ENCODE measurements around the gene RTKN2.

The RTKN2 gene

GRCh38 chr10:62238880-62239279 lies 29.8 kb downstream of the RTKN2 start:
- Histone ChIP-seq H3K4me3 (ENCODE audit: insufficient read depth, low read length, poor library complexity, severe bottlenecking) (peak overlapping the region; percentile 40), H4K20me1 (ENCODE audit: low read depth, low read length) (no peaks in the 10 kb centered on the region), H3K4me2 (ENCODE audit: low read depth, low read length, poor library complexity, severe bottlenecking) (peak overlapping the region; percentile 80), H3K9me3 (ENCODE audit: insufficient read depth, low read length) (no peaks in the 10 kb centered on the region), H3K9me2 (replicated peaks; ENCODE audit: insufficient read depth, low read length) (no peaks in the 10 kb centered on the region), H3F3A (ENCODE audit: insufficient read depth) (peaks cover 82% of the 10 kb centered on the region), H2AFZ (ENCODE audit: low read depth, low read length, severe bottlenecking) (no peak overlapping the region), H3K9ac (ENCODE audit: low read length) (peak overlapping the region; percentile 62), H3K36me3 (ENCODE audit: low read length) (peaks cover 18% of the 10 kb centered on the region; the same call in 1 of the 2 replicates), H3K27me3 (ENCODE audit: low read length) (no peaks in the 10 kb centered on the region), H3K79me2 (ENCODE audit: insufficient read depth, low read length) (peaks cover 53% of the 10 kb centered on the region), H3K27ac (ENCODE audit: low read depth, low read length) (peak overlapping the region; percentile 88)
- no peak for TF ChIP-seq EZH2phosphoT487 (conservative IDR thresholded peaks at IDR 0.05; ENCODE audit: low read length)
- TF ChIP-seq CTCF (IDR thresholded peaks at IDR 0.05; ENCODE audit: insufficient read depth, low read length, poor library complexity, severe bottlenecking) = no peak

DNA sequence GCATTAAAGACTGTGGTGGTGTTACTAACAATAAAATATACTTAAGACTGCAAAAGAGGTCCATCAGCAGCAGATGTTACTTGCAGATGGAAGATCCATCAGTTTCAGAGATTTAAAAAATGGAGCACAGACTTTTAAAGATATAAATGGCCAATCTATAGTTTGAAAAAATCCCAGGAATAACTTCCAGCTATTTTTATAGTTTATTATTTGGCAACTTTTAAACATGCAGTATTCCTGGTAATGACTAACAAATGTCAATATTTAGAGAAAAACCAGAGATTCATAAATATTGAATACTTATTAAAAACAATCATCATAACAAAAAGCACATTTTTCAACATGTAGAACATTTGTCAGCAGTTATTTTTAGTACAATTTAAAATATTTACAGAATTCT lies 30.7 kb downstream of the RTKN2 start:
- Histone ChIP-seq H3K4me2 (ENCODE audit: low read depth, low read length, poor library complexity, severe bottlenecking) (peak overlapping the region; percentile 80), H3K9ac (ENCODE audit: low read length) (peak overlapping the region; percentile 62), H3K9me3 (ENCODE audit: insufficient read depth, low read length) (no peaks in the 10 kb centered on the region), H2AFZ (ENCODE audit: low read depth, low read length, severe bottlenecking) (peak overlapping the region; percentile 43), H3K27me3 (ENCODE audit: low read length) (no peaks in the 10 kb centered on the region), H3K9me2 (replicated peaks; ENCODE audit: insufficient read depth, low read length) (no peaks in the 10 kb centered on the region), H3K36me3 (ENCODE audit: low read length) (peaks cover 20% of the 10 kb centered on the region), H3F3A (ENCODE audit: insufficient read depth) (peaks cover 74% of the 10 kb centered on the region), H3K27ac (ENCODE audit: low read depth, low read length) (peak overlapping the region; percentile 88), H3K79me2 (ENCODE audit: insufficient read depth, low read length) (peaks cover 54% of the 10 kb centered on the region), H3K4me3 (ENCODE audit: insufficient read depth, low read length, poor library complexity, severe bottlenecking) (peak overlapping the region; percentile 64), H4K20me1 (ENCODE audit: low read depth, low read length) (no peaks in the 10 kb centered on the region)
- TF ChIP-seq CTCF (IDR thresholded peaks at IDR 0.05; ENCODE audit: insufficient read depth, low read length, poor library complexity, severe bottlenecking) (no peak), EZH2phosphoT487 (conservative IDR thresholded peaks at IDR 0.05; ENCODE audit: low read length) (no peak)

DNA sequence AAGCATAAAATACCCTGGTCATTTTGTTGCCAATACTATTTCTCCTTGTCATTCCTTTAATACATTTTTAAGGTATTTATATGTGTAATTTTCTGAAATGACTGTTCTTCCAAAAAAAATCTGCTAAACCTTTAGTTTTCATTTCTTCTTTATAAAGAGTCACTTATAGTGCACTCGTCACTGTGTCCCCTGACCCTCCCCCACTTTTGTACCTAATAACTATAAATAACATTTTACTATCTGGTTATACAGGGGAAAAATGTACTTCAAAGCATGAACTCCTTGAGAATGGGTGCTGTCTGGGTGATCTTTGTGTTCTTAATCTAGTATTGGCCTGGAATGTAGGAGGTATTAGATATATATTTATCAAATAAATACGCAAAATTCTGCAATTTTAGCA lies 31.1 kb downstream of the RTKN2 start:
- Histone ChIP-seq H2AFZ (ENCODE audit: low read depth, low read length, severe bottlenecking) (peak overlapping the region; percentile 43), H3K4me3 (ENCODE audit: insufficient read depth, low read length, poor library complexity, severe bottlenecking) (peak overlapping the region; percentile 64), H3K79me2 (ENCODE audit: insufficient read depth, low read length) (peaks cover 58% of the 10 kb centered on the region), H3K27me3 (ENCODE audit: low read length) (no peaks in the 10 kb centered on the region), H3K36me3 (ENCODE audit: low read length) (peaks cover 20% of the 10 kb centered on the region), H3K9me3 (ENCODE audit: insufficient read depth, low read length) (no peaks in the 10 kb centered on the region), H3K4me2 (ENCODE audit: low read depth, low read length, poor library complexity, severe bottlenecking) (peak overlapping the region; percentile 80), H3K27ac (ENCODE audit: low read depth, low read length) (peak overlapping the region; percentile 88), H3K9me2 (replicated peaks; ENCODE audit: insufficient read depth, low read length) (no peaks in the 10 kb centered on the region), H3F3A (ENCODE audit: insufficient read depth) (peaks cover 73% of the 10 kb centered on the region), H4K20me1 (ENCODE audit: low read depth, low read length) (no peaks in the 10 kb centered on the region), H3K9ac (ENCODE audit: low read length) (peak overlapping the region; percentile 62)
- no peak for TF ChIP-seq EZH2phosphoT487 (conservative IDR thresholded peaks at IDR 0.05; ENCODE audit: low read length)
- TF ChIP-seq CTCF (IDR thresholded peaks at IDR 0.05; ENCODE audit: insufficient read depth, low read length, poor library complexity, severe bottlenecking) = no peak

All from SU-DHL-6 (cell line).